GM18873 (cell line): ENCODE data around the gene CLCF1.

Source experiments
- ATAC-seq: cut with Tn5 transposase; IDR thresholded peaks from one replicate; pipeline ENCODE4 v1.9.1; 2021; ENCODE audit warnings: mild to moderate bottlenecking, moderate library complexity, moderate number of reproducible peaks; ENCODE audit not compliant: unreplicated experiment, low FRiP score

CLCF1 gene

GRCh38 chr11:67376063-67376820 is 2.8 kb upstream of the CLCF1 start:
- ATAC-seq, result no peak

GRCh38 chr11:67375320-67376055 is 2.1 kb upstream of the CLCF1 start:
- ATAC-seq, result no peak

- ATAC-seq, result no peak
Observed at GRCh38 chr11:67374571-67375281, 1.3 kb upstream of the CLCF1 start.

GRCh38 chr11:67373648-67374570 is 511 bp upstream of the CLCF1 start:
- no peak for ATAC-seq

- ATAC-seq, result no peak
Observed at GRCh38 chr11:67372321-67372992, 941 bp downstream of the CLCF1 start.

- ATAC-seq, result no peak
Observed at GRCh38 chr11:67371911-67372320, 1.5 kb downstream of the CLCF1 start.

- no peak for ATAC-seq
Observed at GRCh38 chr11:67371189-67371910, 2.0 kb downstream of the CLCF1 start.

- ATAC-seq, result no peak
Observed at GRCh38 chr11:67370351-67371076, 2.9 kb downstream of the CLCF1 start.

- no peak for ATAC-seq
Observed at GRCh38 chr11:67369801-67370284, 3.6 kb downstream of the CLCF1 start.

GRCh38 chr11:67369275-67369674 is 4.1 kb downstream of the CLCF1 start:
- no peak for ATAC-seq

GRCh38 chr11:67368621-67369020 is 4.8 kb downstream of the CLCF1 start:
- ATAC-seq, result no peak

GRCh38 chr11:67367761-67368227 is 5.6 kb downstream of the CLCF1 start:
- ATAC-seq, result no peak

- ATAC-seq, result no peak
Observed at GRCh38 chr11:67366961-67367760, 6.2 kb downstream of the CLCF1 start.

GRCh38 chr11:67366546-67366945 is 6.9 kb downstream of the CLCF1 start:
- ATAC-seq, result no peak

- no peak for ATAC-seq
Observed at GRCh38 chr11:67365736-67366444, 7.5 kb downstream of the CLCF1 start.

- no peak for ATAC-seq
Observed at GRCh38 chr11:67364783-67365722, 8.3 kb downstream of the CLCF1 start.
